Neutrophil (primary cell): Measurements from ENCODE around the gene PLPPR1.

Experiments used
- H3K27ac ChIP-seq: fragments of 200-600 bp; sonication (generic); 2 replicates; pipeline ENCODE4 v1.5.1; 2016; ENCODE audit warnings: mild to moderate bottlenecking, moderate library complexity
- H3K27me3 ChIP-seq: fragments of 200-600 bp; sonication (generic); 2 replicates; pipeline ENCODE4 v1.6.0; 2016; ENCODE audit warnings: mild to moderate bottlenecking
- H3K36me3 ChIP-seq: fragments of 200-600 bp; sonication (generic); 2 replicates; pipeline ENCODE4 v1.5.1; 2017
- H3K4me1 ChIP-seq, 2 experiments: fragments of 200-600 bp in 1 of 2; sonication (generic) in 1 of 2; 1 replicate in 1 of 2; 2 replicates in 1 of 2; pipeline versions ENCODE4 v1.5.1 to v1.6.1; 2013 to 2016; ENCODE audit warnings: low read depth in 1 of 2, low read length in 1 of 2, mild to moderate bottlenecking in 1 of 2, moderate library complexity in 1 of 2; ENCODE audit not compliant: control insufficient read depth in 1 of 2, insufficient read depth in 1 of 2
- H3K4me3 ChIP-seq, 2 experiments: fragments of 200-600 bp in 1 of 2; sonication (generic) in 1 of 2; 1 replicate in 1 of 2; 2 replicates in 1 of 2; pipeline ENCODE4 v1.5.1; 2013 to 2016; ENCODE audit warnings: low read depth in 1 of 2, low read length in 1 of 2, mild to moderate bottlenecking in 1 of 2, moderate library complexity in 1 of 2
- H3K9me3 ChIP-seq: fragments of 200-600 bp; sonication (generic); 2 replicates; pipeline ENCODE4 v1.5.1; 2016
- CTCF ChIP-seq: fragments of 200-600 bp; sonication (generic); IDR thresholded peaks from 2 replicates; pipeline ENCODE4 v1.5.1; 2016; ENCODE audit warnings: antibody characterized with exemption

The PLPPR1 gene

GRCh38 chr9:101341958-101342357, 313.4 kb downstream of the PLPPR1 start:
- Histone ChIP-seq H3K4me3 (no peak overlapping the region), H3K9me3 (no peaks in the 10 kb centered on the region), H3K4me1 (no peaks in the 10 kb centered on the region), H3K27me3 (no peaks in the 10 kb centered on the region), H3K27ac (no peak overlapping the region), H3K36me3 (no peaks in the 10 kb centered on the region)
- no peak for TF ChIP-seq CTCF

- TF ChIP-seq CTCF: no peak
- Histone ChIP-seq H3K4me3 (no peak overlapping the region), H3K9me3 (no peaks in the 10 kb centered on the region), H3K27me3 (no peaks in the 10 kb centered on the region), H3K36me3 (no peaks in the 10 kb centered on the region), H3K27ac (no peak overlapping the region), H3K4me1 (no peaks in the 10 kb centered on the region)
Observed at GRCh38 chr9:101342595-101342994, 314.1 kb downstream of the PLPPR1 start.

- TF ChIP-seq CTCF: no peak
- no peaks in the 10 kb centered on the region for H3K36me3 ChIP-seq
- H3K4me1 ChIP-seq: no peaks in the 10 kb centered on the region
Observed at GRCh38 chr9:101350285-101350684, 321.8 kb downstream of the PLPPR1 start.

GRCh38 chr9:101352892-101353463, 324.5 kb downstream of the PLPPR1 start:
- Histone ChIP-seq H3K4me3 (no peak overlapping the region), H3K27me3 (no peaks in the 10 kb centered on the region), H3K9me3 (no peaks in the 10 kb centered on the region), H3K4me1 (no peaks in the 10 kb centered on the region), H3K36me3 (no peaks in the 10 kb centered on the region), H3K27ac (no peak overlapping the region)
- no peak for TF ChIP-seq CTCF

More at GRCh38 chr9:101350285-101350684, 321.8 kb downstream of the PLPPR1 start:
- no peak overlapping the region for H3K4me3 ChIP-seq
- H3K27me3 ChIP-seq: no peaks in the 10 kb centered on the region
- H3K9me3 ChIP-seq: no peaks in the 10 kb centered on the region
- no peak overlapping the region for H3K27ac ChIP-seq

GRCh38 chr9:101353683-101354082, 325.2 kb downstream of the PLPPR1 start:
- TF ChIP-seq CTCF: no peak
- Histone ChIP-seq H3K27ac (no peak overlapping the region), H3K36me3 (no peaks in the 10 kb centered on the region)

More at GRCh38 chr9:101353683-101354082, 325.2 kb downstream of the PLPPR1 start:
- no peak overlapping the region for H3K4me3 ChIP-seq
- H3K9me3 ChIP-seq: no peaks in the 10 kb centered on the region
- no peaks in the 10 kb centered on the region for H3K27me3 ChIP-seq
- no peaks in the 10 kb centered on the region for H3K4me1 ChIP-seq
